ENCODE results near the gene RNF25. TPM values are rescaled to one million over a fixed set of nuclear protein-coding genes. Genes with fewer than 3 reads are reported as not detected.
"Not testable (repeated sequence)": the region's sequence is repeated elsewhere in the genome, so short reads cannot be mapped to it uniquely, and the experiment has no call there.

Gene RNF25
- total and polyA plus RNA-seq, 2 of the 4 experiments (the other 2 are of a cell fraction), result 56.5 to 78.1 TPM

DNA sequence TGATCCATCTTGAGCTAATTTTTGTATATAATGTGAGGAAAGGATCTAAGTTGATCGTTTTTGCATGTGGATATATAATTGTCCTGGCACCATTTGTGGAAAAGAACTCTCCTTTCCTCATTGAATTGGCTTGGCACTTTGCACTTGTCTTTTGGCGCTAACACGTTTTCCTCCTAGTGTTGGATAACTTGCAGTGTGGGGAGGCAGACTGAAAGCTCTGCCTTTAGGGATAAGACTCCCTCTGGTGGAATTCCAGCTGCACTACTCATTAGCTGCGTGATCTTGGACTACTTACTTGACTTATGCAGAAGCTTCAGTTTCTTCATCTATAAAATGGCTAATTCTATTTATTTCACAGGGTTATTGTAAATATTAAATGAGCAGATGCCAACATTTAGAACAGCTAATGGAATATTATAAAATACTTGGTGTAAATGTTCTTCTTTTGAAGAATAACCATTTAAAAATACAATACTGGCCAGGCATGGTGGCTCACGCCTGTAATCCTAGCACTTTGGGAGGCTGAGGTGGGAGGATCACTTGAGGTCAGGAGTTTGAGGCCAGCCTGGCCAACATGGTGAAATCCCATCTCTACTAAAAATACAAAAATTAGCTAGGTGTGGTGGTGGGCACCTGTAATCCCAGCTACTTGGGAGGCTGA, 15.7 kb upstream of the RNF25 start:
- H3K27ac ChIP-seq (ENCODE audit: insufficient read depth, low read length); H3K9ac ChIP-seq (ENCODE audit: low read depth, low read length); H2BK20ac ChIP-seq (ENCODE audit: low read depth, low read length); H3K9me1 ChIP-seq (ENCODE audit: insufficient read depth, low read length); H4K91ac ChIP-seq (ENCODE audit: insufficient read depth, low read depth, low read length); BruUV-seq (replicated peaks); H2BK5ac ChIP-seq (ENCODE audit: low read depth, low read length, poor library complexity, severe bottlenecking); H3K27me3 ChIP-seq (ENCODE audit: control insufficient read depth, insufficient read depth, low read length); H3K4me1 ChIP-seq (ENCODE audit: control insufficient read depth, insufficient read depth, low read length); H3K14ac ChIP-seq (replicated peaks; ENCODE audit: low read depth, low read length); H3K9me3 ChIP-seq (ENCODE audit: control insufficient read depth, insufficient read depth, low read length); H3K79me1 ChIP-seq (ENCODE audit: low read depth in 1 of 2, low read length in 2 of 2); H3K18ac ChIP-seq (ENCODE audit: low read depth, low read length); H2AK5ac ChIP-seq (ENCODE audit: low read depth, low read length); H4K20me1 ChIP-seq (ENCODE audit: insufficient read depth, low read length); H4K8ac ChIP-seq (ENCODE audit: low read depth in 2 of 2, low read length in 2 of 2); H2BK120ac ChIP-seq (ENCODE audit: low read depth, low read length); H3K4ac ChIP-seq (ENCODE audit: low read depth, low read length); H3K56ac ChIP-seq (ENCODE audit: extremely low read depth, insufficient read depth, low read length); H2BK15ac ChIP-seq (ENCODE audit: low read depth, low read length); H3K4me3 ChIP-seq (ENCODE audit: insufficient read depth, low read depth, low read length); H3K4me2 ChIP-seq (ENCODE audit: low read depth, low read length); H2AFZ ChIP-seq (replicated peaks; ENCODE audit: low read length, poor library complexity); H3K23ac ChIP-seq (ENCODE audit: low read depth, low read length); dilution Hi-C loops (cut with HindIII; ENCODE audit: low sequenced_read_pairs, unreplicated experiment); H2AK9ac ChIP-seq (replicated peaks; ENCODE audit: low read depth, low read length, poor library complexity); H4K5ac ChIP-seq (ENCODE audit: low read depth, low read length): not testable (repeated sequence)
- ATAC-seq (ENCODE audit: low read depth) (peak; percentile 99), DNase-seq (peak; percentile 81)
- intact Hi-C loops (cut with micrococcal nuclease) (loop anchor here (1.0 kb wide), 2 partner anchors 28 to 160 kb away; partner anchors contain the start of genes BCS1L and ZNF142), in situ Hi-C loops (cut with MboI; ENCODE audit: low sequenced_read_pairs) (loop anchor here (10.0 kb wide), 1 partner anchor 157 kb away; no protein-coding TSS in a partner anchor)
- ChIA-PET CTCF (interaction anchor here (0.6 to 1.8 kb wide), 9 partner anchors 9 to 165 kb away, joined by 3 to 18 read pairs (median 3); partner anchors contain the start of genes BCS1L, RNF25, STK36 and ZNF142), POLR2A (ENCODE audit: unreplicated experiment) (interaction anchor here (0.7 kb wide), 1 partner anchor 10 kb away, joined by 3 read pairs; no protein-coding TSS in a partner anchor)
- no CpG with 5 or more reads among the region's 5 CpGs for WGBS, 2 experiments (ENCODE audit: extremely low coverage in 2 of 2, insufficient read length in 1 of 2)
- H3K36me3 ChIP-seq (ENCODE audit: control insufficient read depth, insufficient read depth, low read length), result peaks cover 21% of the 10 kb centered on the region
- TF ChIP-seq CTCF (conservative IDR thresholded peaks at IDR 0.05; ENCODE audit: low read depth, low read length) (peak; percentile 85), SMC3 (IDR thresholded peaks at IDR 0.05; ENCODE audit: low read depth, low read length) (peak; percentile 80), MAZ (IDR thresholded peaks at IDR 0.05; ENCODE audit: borderline replicate concordance, low read depth, low read length) (peak; percentile 25; the same call in 1 of the 2 replicates), RAD21 (IDR thresholded peaks at IDR 0.05; ENCODE audit: low read length) (peak; percentile 74)
